T-helper 9 cell (primary cell): ENCODE results near the gene CNOT6L.
"Not testable (repeated sequence)": the region's sequence is repeated elsewhere in the genome, so short reads cannot be mapped to it uniquely, and the experiment has no call there.

Experiments used
- DNase-seq: peaks from one replicate; pipeline ENCODE4 v3.0.0-alpha.2; 2020

CNOT6L gene

DNA sequence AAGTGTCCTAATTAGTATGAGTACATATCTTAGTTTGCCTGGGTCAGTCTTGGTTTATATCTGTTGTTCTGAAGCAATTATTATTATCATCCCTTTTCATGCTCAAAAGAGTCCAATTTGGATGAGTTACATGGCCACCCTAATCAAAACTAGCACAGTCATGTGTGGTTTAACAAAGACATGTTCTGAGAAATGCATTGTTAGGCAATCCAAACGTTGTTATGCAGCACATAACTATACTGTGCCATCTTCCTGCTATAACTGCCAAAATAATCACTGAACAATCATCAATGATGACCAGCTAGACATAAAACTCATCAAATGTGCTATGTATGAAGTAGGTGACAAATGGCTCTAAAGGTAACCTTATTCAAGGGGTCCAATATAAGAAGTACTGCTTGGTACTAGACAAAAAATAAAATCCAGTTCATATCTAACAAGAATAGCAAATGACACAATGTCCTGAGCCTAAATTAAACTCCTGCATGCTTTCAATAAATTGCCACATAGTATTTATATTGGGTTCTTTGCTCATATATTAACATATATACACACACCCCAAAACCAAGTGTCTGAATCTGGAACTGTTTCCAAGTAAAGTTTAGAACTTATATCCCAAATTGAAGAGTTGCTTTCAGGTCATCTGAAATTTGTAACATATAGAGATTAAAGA, 41.9 kb downstream of the CNOT6L start:
- DNase-seq = no peak

GRCh38 chr4:77776182-77777134, 42.7 kb downstream of the CNOT6L start:
- no peak for DNase-seq

- DNase-seq = no peak
Measured at GRCh38 chr4:77773101-77773500, 46.1 kb downstream of the CNOT6L start.

- DNase-seq = no peak
Measured at GRCh38 chr4:77771566-77771965, 47.6 kb downstream of the CNOT6L start.

DNA sequence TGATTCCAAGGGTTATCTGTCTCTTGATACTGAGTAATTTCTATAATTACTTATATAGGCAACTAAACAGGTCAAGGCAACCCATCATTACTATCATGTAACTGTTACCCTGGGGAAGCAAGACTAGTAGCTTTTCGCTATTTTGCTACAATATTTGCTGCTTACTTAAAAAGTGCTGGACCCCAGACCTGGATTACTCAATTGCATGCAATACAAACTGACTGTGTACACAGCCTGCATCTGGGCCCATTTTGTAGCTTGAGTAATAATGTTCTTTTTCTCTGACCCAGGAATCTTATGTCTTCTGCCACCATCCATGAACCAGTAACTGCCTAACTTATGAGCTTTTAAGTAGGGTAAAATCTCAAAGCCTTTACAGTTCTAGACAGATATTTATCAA, 53.4 kb downstream of the CNOT6L start:
- DNase-seq = no peak

GRCh38 chr4:77762531-77762930, 56.6 kb downstream of the CNOT6L start:
- no peak for DNase-seq

GRCh38 chr4:77761595-77761994, 57.6 kb downstream of the CNOT6L start:
- DNase-seq = no peak

- no peak for DNase-seq
Measured at GRCh38 chr4:77758804-77759203, 60.4 kb downstream of the CNOT6L start.

GRCh38 chr4:77751764-77752163, 67.4 kb downstream of the CNOT6L start:
- DNase-seq = no peak

DNA sequence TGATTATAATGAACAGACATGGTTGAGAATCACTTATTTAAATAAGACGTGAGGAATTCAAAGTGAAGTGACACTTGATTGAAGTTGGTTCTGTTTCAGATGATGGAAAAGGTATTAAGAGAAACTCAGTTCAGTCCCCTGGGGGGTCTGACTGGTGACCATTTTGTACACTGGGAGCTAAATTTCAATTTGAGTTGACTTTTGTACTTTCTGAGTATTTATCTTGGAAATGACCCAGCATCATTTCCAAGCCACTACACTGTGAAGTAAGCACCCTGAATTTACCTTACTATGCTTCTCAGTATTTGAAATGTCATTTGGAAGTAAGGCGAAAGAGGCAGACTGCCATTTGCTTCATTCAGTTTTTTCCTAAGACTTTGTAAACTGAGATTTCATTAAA, 73.4 kb downstream of the CNOT6L start:
- DNase-seq = no peak

- no peak for DNase-seq
Measured at GRCh38 chr4:77742054-77742453, 77.1 kb downstream of the CNOT6L start.

- no peak for DNase-seq
Measured at GRCh38 chr4:77740480-77740879, 78.7 kb downstream of the CNOT6L start.

- no peak for DNase-seq
Measured at GRCh38 chr4:77734928-77735327, 84.2 kb downstream of the CNOT6L start.

DNA sequence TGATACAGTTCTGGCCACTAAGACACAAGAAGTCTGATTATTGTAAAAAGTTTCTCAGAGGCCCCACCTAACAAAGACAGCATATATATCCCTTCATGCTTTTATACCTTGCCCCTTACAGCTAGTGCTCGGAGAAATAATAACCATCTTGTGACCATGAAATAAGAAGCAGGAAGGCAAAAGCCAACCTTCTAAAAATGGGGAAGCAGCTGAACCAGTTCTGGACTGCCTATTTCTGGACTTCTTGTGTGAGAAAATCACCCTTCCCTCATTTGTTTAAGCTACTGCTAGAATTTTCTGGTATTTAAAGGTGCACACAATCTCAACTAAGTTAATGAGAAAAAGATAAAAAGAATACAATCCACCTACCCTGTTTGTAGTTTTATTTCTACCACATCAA, 87.5 kb downstream of the CNOT6L start:
- DNase-seq = no peak

- no peak for DNase-seq
Measured at GRCh38 chr4:77728420-77728819, 90.7 kb downstream of the CNOT6L start.

- DNase-seq = no peak
Measured at GRCh38 chr4:77721073-77721472, 98.1 kb downstream of the CNOT6L start.

DNA sequence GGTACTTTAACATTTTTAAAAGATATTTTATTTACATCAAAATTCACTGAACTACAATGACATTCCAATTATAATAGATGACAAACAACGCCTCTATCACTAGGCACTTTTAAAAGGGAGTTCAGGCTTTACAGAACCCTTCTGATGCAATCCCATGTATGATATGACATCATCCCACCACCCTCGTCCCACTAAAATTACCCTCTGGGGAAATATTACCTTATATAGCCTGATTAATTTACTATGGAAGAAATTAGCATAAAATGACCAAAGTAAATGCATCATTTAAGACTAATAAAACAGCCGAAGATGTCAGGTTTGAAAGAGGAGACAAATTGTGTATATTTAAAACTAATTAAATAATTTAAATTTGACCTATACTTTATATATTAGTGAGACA, 100.7 kb downstream of the CNOT6L start:
- not testable (repeated sequence) for DNase-seq

GRCh38 chr4:77715414-77716290, 103.5 kb downstream of the CNOT6L start:
- DNase-seq = no peak

DNA sequence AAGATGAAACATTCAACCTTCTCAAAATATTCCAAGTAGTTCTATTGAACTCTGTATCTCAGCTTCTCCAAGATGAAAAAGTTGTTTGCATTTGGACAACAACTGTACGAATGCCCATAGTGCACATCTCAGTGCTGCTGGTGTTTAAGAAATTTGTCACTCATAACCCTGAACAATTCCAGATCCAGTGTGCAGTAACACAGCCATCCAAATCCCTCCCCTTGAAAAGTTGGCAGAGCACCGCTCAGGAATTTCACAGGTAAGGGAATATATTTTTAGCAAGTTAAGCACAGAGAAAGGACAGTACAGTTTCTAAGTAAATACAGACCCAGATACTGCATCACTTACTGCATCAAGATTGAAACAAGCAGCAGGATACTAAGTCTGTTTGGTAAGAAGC, 104.7 kb downstream of the CNOT6L start:
- DNase-seq = no peak

DNA sequence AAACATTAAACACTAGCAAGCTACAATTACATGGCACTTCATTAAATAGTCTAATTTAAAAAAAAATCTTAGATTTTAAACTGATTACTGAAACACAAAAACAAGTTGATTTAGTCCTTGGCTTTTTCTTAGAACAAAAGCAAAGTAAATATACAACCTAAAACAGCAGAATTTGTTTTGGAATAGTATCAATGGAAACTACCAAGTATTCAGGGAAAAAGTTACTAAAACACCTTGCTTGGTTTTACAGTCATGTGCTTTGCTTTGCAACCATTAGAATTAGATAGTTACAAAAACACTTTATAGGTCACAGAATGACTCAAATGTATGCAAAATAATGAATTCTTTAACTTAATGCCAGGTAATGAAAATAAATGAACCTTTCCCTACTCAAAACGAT, 105.3 kb downstream of the CNOT6L start:
- no peak for DNase-seq

- DNase-seq = no peak
Measured at GRCh38 chr4:77712675-77713074, 106.5 kb downstream of the CNOT6L start.

- DNase-seq = no peak
Measured at GRCh38 chr4:77711469-77711868, 107.7 kb downstream of the CNOT6L start.

- no peak for DNase-seq
Measured at GRCh38 chr4:77710684-77711083, 108.5 kb downstream of the CNOT6L start.
